ENCODE results near the gene TNFRSF13B.
"Not testable (repeated sequence)": the region's sequence is repeated elsewhere in the genome, so short reads cannot be mapped to it uniquely, and the experiment has no call there.

TNFRSF13B gene

GRCh38 chr17:16961022-16961421 lies 10.9 kb downstream of the TNFRSF13B start:
- not testable (repeated sequence) for DNase-seq (ENCODE audit: low read depth)

- DNase-seq (ENCODE audit: low read depth): not testable (repeated sequence)
Observed at GRCh38 chr17:16955011-16955410, 16.9 kb downstream of the TNFRSF13B start.

GRCh38 chr17:16954521-16954920 lies 17.4 kb downstream of the TNFRSF13B start:
- DNase-seq (ENCODE audit: low read depth): no peak

GRCh38 chr17:16953841-16954240 lies 18.1 kb downstream of the TNFRSF13B start:
- no peak for DNase-seq (ENCODE audit: low read depth)

GRCh38 chr17:16953347-16953746 lies 18.6 kb downstream of the TNFRSF13B start:
- DNase-seq (ENCODE audit: low read depth): no peak

GRCh38 chr17:16952401-16952800 lies 19.5 kb downstream of the TNFRSF13B start:
- DNase-seq (ENCODE audit: low read depth): no peak

GRCh38 chr17:16950488-16950887 lies 21.4 kb downstream of the TNFRSF13B start:
- DNase-seq (ENCODE audit: low read depth): no peak

- no peak for DNase-seq (ENCODE audit: low read depth)
Observed at GRCh38 chr17:16948587-16949376, 23.1 kb downstream of the TNFRSF13B start.

GRCh38 chr17:16947470-16947869 lies 24.4 kb downstream of the TNFRSF13B start:
- no peak for DNase-seq (ENCODE audit: low read depth)

GRCh38 chr17:16945663-16946218 lies 26.2 kb downstream of the TNFRSF13B start:
- no peak for DNase-seq (ENCODE audit: low read depth)

GRCh38 chr17:16945136-16945482 lies 26.8 kb downstream of the TNFRSF13B start:
- no peak for DNase-seq (ENCODE audit: low read depth)

GRCh38 chr17:16944334-16945135 lies 27.4 kb downstream of the TNFRSF13B start:
- no peak for DNase-seq (ENCODE audit: low read depth)

- no peak for DNase-seq (ENCODE audit: low read depth)
Observed at GRCh38 chr17:16943541-16944333, 28.2 kb downstream of the TNFRSF13B start.

GRCh38 chr17:16943032-16943352 lies 28.9 kb downstream of the TNFRSF13B start:
- no peak for DNase-seq (ENCODE audit: low read depth)

- DNase-seq (ENCODE audit: low read depth): no peak
Observed at GRCh38 chr17:16942141-16943031, 29.5 kb downstream of the TNFRSF13B start.

- DNase-seq (ENCODE audit: low read depth): no peak
Observed at GRCh38 chr17:16941072-16942036, 30.6 kb downstream of the TNFRSF13B start.

GRCh38 chr17:16940116-16940881 lies 31.6 kb downstream of the TNFRSF13B start:
- DNase-seq (ENCODE audit: low read depth): no peak

- DNase-seq (ENCODE audit: low read depth): no peak
Observed at GRCh38 chr17:16939606-16940115, 32.3 kb downstream of the TNFRSF13B start.

- no peak for DNase-seq (ENCODE audit: low read depth)
Observed at GRCh38 chr17:16939208-16939576, 32.7 kb downstream of the TNFRSF13B start.
